WTC11 (cell line): ENCODE results near the gene SULF2.

Experiments used
- ZNF138 ChIP-seq: sonication (generic); formaldehyde crosslinking; conservative IDR thresholded peaks from 2 replicates; pipeline ENCODE4 v1.8.1; 2022; ENCODE audit warnings: mild to moderate bottlenecking, moderate library complexity, missing genetic modification reagents
- TF ChIP-seq, protein P1 (sequence below): fragments of 200-600 bp; IDR thresholded peaks from 2 replicates; pipeline ENCODE4 v1.8.0; 2022; ENCODE audit warnings: antibody characterized with exemption
- TF ChIP-seq, protein P2 (sequence below): sonication (generic); formaldehyde crosslinking; IDR thresholded peaks from 2 replicates; pipeline ENCODE4 v1.8.1; 2023; ENCODE audit warnings: mild to moderate bottlenecking, missing genetic modification reagents, moderate library complexity

DNA sequence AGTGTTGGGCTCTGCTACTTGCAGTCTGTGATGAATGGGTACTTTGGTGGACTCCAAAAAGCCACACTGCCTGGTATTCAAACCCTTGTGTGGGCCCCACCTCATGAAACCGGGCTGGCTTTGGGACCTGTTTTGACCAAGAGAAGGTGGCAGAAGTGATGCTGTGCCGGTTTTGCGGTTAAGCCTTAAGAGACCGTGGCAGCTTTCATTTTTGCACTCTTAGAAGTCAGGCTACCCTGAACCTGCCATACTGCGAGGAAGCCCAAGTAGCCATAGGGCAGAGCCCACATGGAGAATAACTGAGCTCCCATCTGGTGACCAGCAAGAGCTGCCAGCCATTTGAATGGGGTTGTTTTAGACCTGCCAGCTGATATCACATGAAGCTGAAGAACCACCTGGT, 10.2 kb downstream of the SULF2 start:
- no peak for TF ChIP-seq ZNF138 (CRISPR knock-in tag)
- TF ChIP-seq, protein P1, sequence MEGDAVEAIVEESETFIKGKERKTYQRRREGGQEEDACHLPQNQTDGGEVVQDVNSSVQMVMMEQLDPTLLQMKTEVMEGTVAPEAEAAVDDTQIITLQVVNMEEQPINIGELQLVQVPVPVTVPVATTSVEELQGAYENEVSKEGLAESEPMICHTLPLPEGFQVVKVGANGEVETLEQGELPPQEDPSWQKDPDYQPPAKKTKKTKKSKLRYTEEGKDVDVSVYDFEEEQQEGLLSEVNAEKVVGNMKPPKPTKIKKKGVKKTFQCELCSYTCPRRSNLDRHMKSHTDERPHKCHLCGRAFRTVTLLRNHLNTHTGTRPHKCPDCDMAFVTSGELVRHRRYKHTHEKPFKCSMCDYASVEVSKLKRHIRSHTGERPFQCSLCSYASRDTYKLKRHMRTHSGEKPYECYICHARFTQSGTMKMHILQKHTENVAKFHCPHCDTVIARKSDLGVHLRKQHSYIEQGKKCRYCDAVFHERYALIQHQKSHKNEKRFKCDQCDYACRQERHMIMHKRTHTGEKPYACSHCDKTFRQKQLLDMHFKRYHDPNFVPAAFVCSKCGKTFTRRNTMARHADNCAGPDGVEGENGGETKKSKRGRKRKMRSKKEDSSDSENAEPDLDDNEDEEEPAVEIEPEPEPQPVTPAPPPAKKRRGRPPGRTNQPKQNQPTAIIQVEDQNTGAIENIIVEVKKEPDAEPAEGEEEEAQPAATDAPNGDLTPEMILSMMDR, result no peak
- TF ChIP-seq, protein P2, sequence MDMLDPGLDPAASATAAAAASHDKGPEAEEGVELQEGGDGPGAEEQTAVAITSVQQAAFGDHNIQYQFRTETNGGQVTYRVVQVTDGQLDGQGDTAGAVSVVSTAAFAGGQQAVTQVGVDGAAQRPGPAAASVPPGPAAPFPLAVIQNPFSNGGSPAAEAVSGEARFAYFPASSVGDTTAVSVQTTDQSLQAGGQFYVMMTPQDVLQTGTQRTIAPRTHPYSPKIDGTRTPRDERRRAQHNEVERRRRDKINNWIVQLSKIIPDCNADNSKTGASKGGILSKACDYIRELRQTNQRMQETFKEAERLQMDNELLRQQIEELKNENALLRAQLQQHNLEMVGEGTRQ (CRISPR knock-in tag), result no peak
